Middle frontal gyrus (tissue), 1 donor: ENCODE data around the gene PSTPIP2.
"Not testable (repeated sequence)": the region's sequence is repeated elsewhere in the genome, so short reads cannot be mapped to it uniquely, and the experiment has no call there.

ENCODE experiments used
- DNase-seq: peaks from one replicate; pipeline ENCODE4 v3.0.0-alpha.2; 2015; ENCODE audit warnings: low spot score; ENCODE audit errors: extremely low spot score

The PSTPIP2 gene

GRCh38 chr18:46037512-46038305, 34.4 kb downstream of the PSTPIP2 start:
- no peak for DNase-seq

- no peak for DNase-seq
Measured at GRCh38 chr18:46035696-46036680, 36.1 kb downstream of the PSTPIP2 start.

DNA sequence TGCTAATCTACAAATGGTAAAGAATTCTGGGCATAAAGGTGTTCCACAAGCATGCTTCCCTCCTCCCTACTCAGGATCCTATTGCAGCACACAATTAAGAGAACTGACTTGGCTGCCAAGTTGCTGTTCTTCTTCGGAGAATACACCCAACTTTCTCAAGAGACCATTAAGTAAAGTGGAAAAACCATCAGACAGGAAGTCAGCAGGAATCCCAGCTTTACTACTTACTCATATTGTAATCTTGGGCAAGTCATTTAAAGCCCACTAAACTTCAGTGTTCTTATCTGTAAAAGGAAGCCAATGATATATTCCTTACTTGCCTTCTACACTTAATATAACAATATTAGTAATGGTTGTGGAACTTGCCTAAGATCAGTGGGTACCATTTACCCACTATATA, 37.8 kb downstream of the PSTPIP2 start:
- no peak for DNase-seq

DNA sequence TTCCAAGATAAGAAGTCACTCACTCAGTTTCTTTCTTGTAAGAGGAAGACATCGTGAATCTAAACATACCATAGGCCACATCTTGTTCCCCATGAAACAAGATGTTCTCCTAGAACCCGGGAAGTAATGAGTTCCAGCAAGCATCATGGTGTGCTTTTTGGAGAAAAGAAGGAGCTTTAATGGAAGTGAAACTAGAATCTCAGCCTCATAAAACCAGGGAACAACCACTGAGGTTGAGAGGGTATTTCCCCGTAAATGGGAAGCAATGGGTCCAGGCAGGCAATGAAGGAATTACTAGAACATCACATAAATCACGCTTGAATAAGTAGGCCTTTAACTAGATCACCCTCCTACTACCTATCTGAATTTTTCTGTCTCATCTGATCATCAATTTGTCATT, 40.3 kb downstream of the PSTPIP2 start:
- no peak for DNase-seq

GRCh38 chr18:46028536-46028891, 43.5 kb downstream of the PSTPIP2 start:
- no peak for DNase-seq

DNA sequence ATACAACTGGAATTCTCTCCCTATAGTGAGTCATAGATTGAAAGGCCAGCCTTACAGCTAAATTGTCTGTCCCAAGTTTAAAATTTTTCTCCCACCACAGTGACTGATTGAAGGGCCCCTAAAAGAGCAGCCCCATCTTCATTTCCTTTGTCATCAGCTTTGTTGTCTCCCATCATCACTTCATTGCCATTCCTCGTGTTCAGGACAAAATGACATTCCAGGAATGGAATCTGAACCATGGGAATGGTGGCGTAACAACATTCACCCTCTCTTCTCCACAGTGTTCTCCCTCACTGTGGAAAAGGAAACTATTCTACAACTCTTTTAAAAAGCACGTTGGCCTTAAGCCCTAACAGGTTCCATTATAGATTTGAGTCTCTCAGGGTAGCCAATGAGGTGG, 52.1 kb downstream of the PSTPIP2 start:
- no peak for DNase-seq

- DNase-seq, result no peak
Measured at GRCh38 chr18:46013484-46014189, 58.4 kb downstream of the PSTPIP2 start.

DNA sequence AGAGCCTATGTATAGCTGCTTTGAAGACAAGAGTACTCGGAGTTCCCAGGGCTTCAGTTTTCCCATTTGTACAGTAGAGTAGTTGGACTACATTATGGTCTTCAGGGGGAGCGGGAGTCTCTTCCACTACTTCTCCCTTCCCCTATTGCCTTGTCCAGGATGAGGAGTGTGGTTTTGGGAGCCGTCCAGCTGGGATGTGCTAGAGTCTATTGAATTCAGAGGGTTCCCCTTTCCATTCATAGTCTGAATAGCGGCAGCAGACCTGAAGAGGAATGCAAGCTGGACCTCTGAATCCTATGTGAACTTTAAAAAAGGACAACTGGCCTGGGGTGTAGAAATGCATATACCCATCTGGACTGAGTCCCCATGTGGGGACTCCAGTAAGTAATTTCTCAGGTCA, 61.4 kb downstream of the PSTPIP2 start:
- DNase-seq, result no peak

- no peak for DNase-seq
Measured at GRCh38 chr18:46010050-46010449, 62.0 kb downstream of the PSTPIP2 start.

- no peak for DNase-seq
Measured at GRCh38 chr18:46009125-46009840, 62.8 kb downstream of the PSTPIP2 start.

DNA sequence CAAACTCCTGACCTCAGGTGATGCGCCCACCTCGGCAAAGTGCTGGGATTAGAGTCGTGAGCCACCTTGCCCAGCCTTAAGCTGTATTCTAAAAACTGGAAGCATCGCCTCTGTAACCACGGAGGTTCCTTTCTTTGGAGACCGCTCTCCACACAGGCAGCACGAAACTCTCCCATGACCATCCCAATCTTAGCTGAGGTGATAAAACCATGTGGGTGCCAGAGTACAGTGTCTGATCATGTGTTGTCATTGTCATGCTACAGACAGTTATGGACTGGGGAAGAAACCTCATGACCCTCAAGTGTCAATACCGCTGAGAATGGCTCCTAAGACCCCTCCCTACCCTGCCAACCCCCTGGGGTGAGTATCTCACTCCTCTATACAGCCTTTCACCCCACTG, 63.5 kb downstream of the PSTPIP2 start:
- DNase-seq, result no peak

GRCh38 chr18:46007165-46007564, 64.9 kb downstream of the PSTPIP2 start:
- DNase-seq, result no peak

GRCh38 chr18:46002934-46003333, 69.1 kb downstream of the PSTPIP2 start:
- no peak for DNase-seq

GRCh38 chr18:46001892-46002291, 70.2 kb downstream of the PSTPIP2 start:
- no peak for DNase-seq

- no peak for DNase-seq
Measured at GRCh38 chr18:46001074-46001473, 71.0 kb downstream of the PSTPIP2 start.

DNA sequence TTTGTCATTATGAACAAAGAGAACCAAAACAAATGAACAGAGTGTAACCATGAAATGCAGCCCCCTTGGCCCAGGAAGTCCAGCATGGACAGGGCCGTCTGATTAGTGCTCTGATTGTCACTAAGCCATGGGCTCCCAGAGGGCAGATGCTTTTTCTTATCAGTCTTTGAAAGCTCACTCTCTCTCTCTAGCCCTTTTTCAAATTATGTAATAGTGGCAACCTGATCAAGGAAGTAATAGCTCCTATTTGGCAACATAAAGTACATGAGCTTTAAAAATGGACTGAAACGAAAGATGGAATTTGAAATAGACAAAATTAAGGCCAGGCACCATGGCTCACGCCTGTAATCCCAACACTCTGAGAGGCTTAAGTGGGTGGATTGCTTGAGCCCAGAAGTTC, 72.5 kb downstream of the PSTPIP2 start:
- no peak for DNase-seq

GRCh38 chr18:45998244-45998643, 73.8 kb downstream of the PSTPIP2 start:
- DNase-seq, result no peak

DNA sequence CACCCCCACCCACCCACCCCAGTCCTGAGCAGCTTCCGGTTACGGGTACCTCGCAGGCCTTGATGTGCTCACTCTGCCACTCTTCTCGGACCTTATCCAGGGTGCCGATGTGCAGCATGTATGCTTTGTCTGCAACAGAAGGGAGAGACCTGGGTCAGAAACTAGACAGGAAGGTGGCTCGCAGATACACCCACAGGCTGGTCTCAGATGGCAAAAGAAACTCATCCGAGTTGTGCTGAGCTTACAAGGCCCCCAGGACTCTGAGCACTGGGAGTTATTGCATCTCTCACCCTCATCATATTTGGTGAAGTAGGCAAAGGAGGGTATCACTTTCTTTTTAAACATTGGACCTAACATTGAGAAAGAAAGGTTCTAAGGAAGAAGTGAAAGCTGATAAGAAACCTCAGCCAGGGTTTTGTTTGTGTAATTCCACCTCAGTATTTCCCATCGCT, 74.3 kb downstream of the PSTPIP2 start:
- DNase-seq, result no peak

DNA sequence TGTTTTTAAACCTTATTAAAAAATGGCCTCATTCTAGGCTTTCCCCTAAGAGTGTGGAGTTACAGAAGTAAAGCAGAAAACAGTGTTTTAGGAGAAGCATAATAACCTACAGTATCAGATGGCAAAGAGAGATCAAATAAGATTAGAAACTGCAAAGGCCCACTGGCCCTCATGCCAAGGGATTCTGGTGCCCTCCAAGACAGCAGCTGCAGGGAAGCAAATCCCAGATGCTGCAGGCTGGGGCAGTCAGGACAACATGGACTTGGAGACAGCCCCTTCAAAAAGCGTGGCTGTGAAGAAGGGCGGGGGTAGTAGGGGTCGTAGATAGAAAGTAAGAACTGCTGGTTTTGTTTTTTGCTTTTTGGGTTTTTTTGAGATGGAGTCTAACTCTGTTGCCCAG, 76.6 kb downstream of the PSTPIP2 start:
- DNase-seq, result no peak

GRCh38 chr18:45993438-45993837, 78.6 kb downstream of the PSTPIP2 start:
- DNase-seq, result no peak

DNA sequence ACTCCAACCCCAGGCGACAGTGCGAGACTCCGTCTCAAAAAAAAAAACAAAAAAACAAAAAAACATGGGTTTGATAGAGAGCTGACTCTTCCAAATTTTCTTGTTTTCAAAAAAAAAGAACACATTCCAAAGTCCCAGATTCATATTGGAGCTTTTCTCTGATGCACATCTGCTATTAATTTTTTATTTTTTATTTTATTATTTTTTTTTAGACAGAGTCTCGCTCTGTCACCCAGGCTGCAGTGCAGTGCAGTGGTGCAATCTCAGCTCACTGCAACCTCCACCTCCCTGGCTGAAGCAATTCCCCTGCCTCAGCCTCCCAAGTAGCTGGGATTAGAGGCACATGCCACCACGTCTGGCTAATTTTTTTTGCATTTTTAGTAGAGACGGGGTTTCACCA, 79.5 kb downstream of the PSTPIP2 start:
- DNase-seq, result not testable (repeated sequence)
